ENCODE measurements around the gene CHEK2.
"Not testable (repeated sequence)": the region's sequence is repeated elsewhere in the genome, so short reads cannot be mapped to it uniquely, and the experiment has no call there.

CHEK2 gene

GRCh38 chr22:28670161-28670560 is 71.5 kb downstream of the CHEK2 start:
- Histone ChIP-seq H3K9ac (ENCODE audit: low read length) (no peak overlapping the region), H3K27me3 (ENCODE audit: low read depth, low read length) (peaks cover 10% of the 10 kb centered on the region), H2AFZ (ENCODE audit: low read depth, low read length) (no peak overlapping the region), H3K4me3 (ENCODE audit: low read length) (no peak overlapping the region), H4K20me1 (ENCODE audit: insufficient read depth, low read length) (peaks cover 24% of the 10 kb centered on the region), H3K36me3 (replicated peaks; ENCODE audit: low read depth, low read length) (peaks cover 3% of the 10 kb centered on the region), H3K4me2 (ENCODE audit: low read length) (no peak overlapping the region), H3K4me1 (ENCODE audit: low read length) (peaks cover 10% of the 10 kb centered on the region), H3K27ac (ENCODE audit: low read length) (no peak overlapping the region), H3K9me3 (ENCODE audit: insufficient read depth, low read length) (no peaks in the 10 kb centered on the region), H3K79me2 (ENCODE audit: low read length) (no peaks in the 10 kb centered on the region)
- no peak for TF ChIP-seq CTCF (IDR thresholded peaks at IDR 0.05; ENCODE audit: low read depth, low read length)
- TF ChIP-seq EZH2phosphoT487 (IDR thresholded peaks at IDR 0.05; ENCODE audit: low read depth): no peak

- no peak overlapping the region for H3K4me3 ChIP-seq (ENCODE audit: low read length)
- no peak for TF ChIP-seq CTCF (IDR thresholded peaks at IDR 0.05; ENCODE audit: low read depth, low read length)
- no peak for TF ChIP-seq EZH2phosphoT487 (IDR thresholded peaks at IDR 0.05; ENCODE audit: low read depth)
- no peak overlapping the region for H3K9ac ChIP-seq (ENCODE audit: low read length)
- peaks cover 9% of the 10 kb centered on the region for H3K4me1 ChIP-seq (ENCODE audit: low read length)
- H3K4me2 ChIP-seq (ENCODE audit: low read length): no peak overlapping the region
- H4K20me1 ChIP-seq (ENCODE audit: insufficient read depth, low read length): peaks cover 17% of the 10 kb centered on the region; the same call in 1 of the 2 replicates
- H2AFZ ChIP-seq (ENCODE audit: low read depth, low read length): no peak overlapping the region
- no peak overlapping the region for H3K27ac ChIP-seq (ENCODE audit: low read length)
- H3K36me3 ChIP-seq (replicated peaks; ENCODE audit: low read depth, low read length): peaks cover 3% of the 10 kb centered on the region
- peaks cover 5% of the 10 kb centered on the region; the same call in 1 of the 2 replicates for H3K27me3 ChIP-seq (ENCODE audit: low read depth, low read length)
- no peaks in the 10 kb centered on the region for H3K9me3 ChIP-seq (ENCODE audit: insufficient read depth, low read length)
- H3K79me2 ChIP-seq (ENCODE audit: low read length): no peaks in the 10 kb centered on the region
Measured at GRCh38 chr22:28669387-28669786, 72.2 kb downstream of the CHEK2 start.

GRCh38 chr22:28663569-28663942 is 78.1 kb downstream of the CHEK2 start:
- H3K79me2 ChIP-seq (ENCODE audit: low read length); H3K9ac ChIP-seq (ENCODE audit: low read length); H3K4me2 ChIP-seq (ENCODE audit: low read length); H3K36me3 ChIP-seq (replicated peaks; ENCODE audit: low read depth, low read length); H2AFZ ChIP-seq (ENCODE audit: low read depth, low read length); H3K9me3 ChIP-seq (ENCODE audit: insufficient read depth, low read length); H3K4me1 ChIP-seq (ENCODE audit: low read length); H3K27ac ChIP-seq (ENCODE audit: low read length); H3K4me3 ChIP-seq (ENCODE audit: low read length); H3K27me3 ChIP-seq (ENCODE audit: low read depth, low read length); H4K20me1 ChIP-seq (ENCODE audit: insufficient read depth, low read length): not testable (repeated sequence)

- TF ChIP-seq CTCF (IDR thresholded peaks at IDR 0.05; ENCODE audit: low read depth, low read length): no peak
- TF ChIP-seq EZH2phosphoT487 (IDR thresholded peaks at IDR 0.05; ENCODE audit: low read depth): no peak
- Histone ChIP-seq H3K79me2 (ENCODE audit: low read length) (no peaks in the 10 kb centered on the region), H2AFZ (ENCODE audit: low read depth, low read length) (no peak overlapping the region), H3K27ac (ENCODE audit: low read length) (no peak overlapping the region), H3K4me2 (ENCODE audit: low read length) (no peak overlapping the region), H3K36me3 (replicated peaks; ENCODE audit: low read depth, low read length) (no peaks in the 10 kb centered on the region), H4K20me1 (ENCODE audit: insufficient read depth, low read length) (no peaks in the 10 kb centered on the region), H3K27me3 (ENCODE audit: low read depth, low read length) (no peaks in the 10 kb centered on the region), H3K4me1 (ENCODE audit: low read length) (no peaks in the 10 kb centered on the region), H3K9me3 (ENCODE audit: insufficient read depth, low read length) (no peaks in the 10 kb centered on the region), H3K4me3 (ENCODE audit: low read length) (no peak overlapping the region), H3K9ac (ENCODE audit: low read length) (no peak overlapping the region)
Measured at GRCh38 chr22:28658448-28658847, 83.2 kb downstream of the CHEK2 start.

GRCh38 chr22:28656181-28656580 is 85.4 kb downstream of the CHEK2 start:
- no peak overlapping the region for H3K27ac ChIP-seq (ENCODE audit: low read length)
- H2AFZ ChIP-seq (ENCODE audit: low read depth, low read length): no peak overlapping the region
- no peaks in the 10 kb centered on the region for H3K4me1 ChIP-seq (ENCODE audit: low read length)
- H3K36me3 ChIP-seq (replicated peaks; ENCODE audit: low read depth, low read length): no peaks in the 10 kb centered on the region
- no peak overlapping the region for H3K9ac ChIP-seq (ENCODE audit: low read length)
- no peaks in the 10 kb centered on the region for H3K27me3 ChIP-seq (ENCODE audit: low read depth, low read length)
- H3K79me2 ChIP-seq (ENCODE audit: low read length): no peaks in the 10 kb centered on the region
- no peaks in the 10 kb centered on the region for H3K9me3 ChIP-seq (ENCODE audit: insufficient read depth, low read length)
- TF ChIP-seq CTCF (IDR thresholded peaks at IDR 0.05; ENCODE audit: low read depth, low read length): no peak
- no peak for TF ChIP-seq EZH2phosphoT487 (IDR thresholded peaks at IDR 0.05; ENCODE audit: low read depth)
- H4K20me1 ChIP-seq (ENCODE audit: insufficient read depth, low read length): no peaks in the 10 kb centered on the region
- no peak overlapping the region for H3K4me2 ChIP-seq (ENCODE audit: low read length)
- H3K4me3 ChIP-seq (ENCODE audit: low read length): no peak overlapping the region
